Natural killer cell (primary cell): ENCODE data around the gene RPS28. TPM values are rescaled to one million over a fixed set of nuclear protein-coding genes. Genes with fewer than 3 reads are reported as not detected.

Experiments
- ATAC-seq, 3 donors: fragments of 150-1000 bp in 2 of 3; fragments of 200-7000 bp in 1 of 3; cut with Tn5 transposase; 1 replicate in 1 of 3; 2 replicates in 2 of 3; pipeline ENCODE4 v1.10.0; 2021; ENCODE audit warnings: mild to moderate bottlenecking in 2 of 3, moderate library complexity in 2 of 3
- DNase-seq, 2 donors: peaks; one replicate each; pipeline versions ENCODE4 v3.0.0 to v3.0.0-alpha.2; 2013 to 2021; ENCODE audit warnings: mixed read lengths in 1 of 2
- H3K27ac ChIP-seq: one replicate; pipeline ENCODE4 v1.5.1; 2013; ENCODE audit warnings: mild to moderate bottlenecking, low read length
- H3K27me3 ChIP-seq: one replicate; pipeline ENCODE4 v1.6.1; 2013; ENCODE audit warnings: low read length; ENCODE audit not compliant: control insufficient read depth, insufficient read depth
- H3K36me3 ChIP-seq: one replicate; pipeline ENCODE4 v1.6.1; 2013; ENCODE audit warnings: low read length; ENCODE audit not compliant: control insufficient read depth, insufficient read depth
- H3K4me1 ChIP-seq: one replicate; pipeline ENCODE4 v1.6.1; 2013; ENCODE audit warnings: low read length; ENCODE audit not compliant: control insufficient read depth, insufficient read depth
- H3K4me3 ChIP-seq: one replicate; pipeline ENCODE4 v1.5.1; 2013; ENCODE audit warnings: low read length
- H3K9me3 ChIP-seq: one replicate; pipeline ENCODE4 v1.6.1; 2013; ENCODE audit warnings: low read length; ENCODE audit not compliant: control insufficient read depth, insufficient read depth
- H3K27ac Mint-ChIP-seq, 2 donors: one replicate each; pipeline ENCODE4 v1.8.0; 2022; ENCODE audit warnings: mild to moderate bottlenecking in 2 of 2, mixed read lengths in 2 of 2, moderate library complexity in 1 of 2
- H3K27me3 Mint-ChIP-seq, 2 donors: one replicate each; pipeline ENCODE4 v1.8.0; 2022; ENCODE audit warnings: low read depth in 2 of 2, mixed read lengths in 2 of 2
- H3K36me3 Mint-ChIP-seq: one replicate; pipeline ENCODE4 v1.8.0; 2022; ENCODE audit warnings: mixed read lengths
- H3K4me1 Mint-ChIP-seq, 2 donors: one replicate each; pipeline ENCODE4 v1.8.0; 2022; ENCODE audit warnings: mixed read lengths in 2 of 2
- H3K4me3 Mint-ChIP-seq: one replicate; pipeline ENCODE4 v1.8.0; 2022; ENCODE audit warnings: mild to moderate bottlenecking, moderate library complexity, mixed read lengths
- H3K9me3 Mint-ChIP-seq, 2 donors: one replicate each; pipeline ENCODE4 v1.8.0; 2022; ENCODE audit warnings: mixed read lengths in 2 of 2
- WGBS: methylation state at CpG from one replicate; pipeline ENCODE4 v1.1.7; 2013; ENCODE audit warnings: missing lambda C conversion rate; ENCODE audit not compliant: insufficient coverage; 5-methylcytosine and 5-hydroxymethylcytosine counted together
- intact Hi-C: fragments of 100-400 bp; cut with micrococcal nuclease; formaldehyde crosslinking; loops from one replicate; pipeline ENCODE4 v1.14.2; 2022
- total RNA-seq, 4 donors: library from RNA; stranded (reverse); fragments of 120-200 nt in 1 of 4; gene quantifications; one replicate each; pipeline versions ENCODE4 v1.2.3 to v1.2.4, GENCODE V29; 2013 to 2022
- TF ChIP-seq, protein P1 (sequence below): fragments of 200-600 bp; IDR thresholded peaks from one replicate; pipeline ENCODE4 v1.8.0; 2022; ENCODE audit warnings: antibody characterized with exemption

Gene RPS28
- total RNA-seq, 3 donors from 2014 or later (not counting 1 experiment from before 2014, with no cell fraction given): 1,133 to 1,486 (median 1,403) TPM

DNA sequence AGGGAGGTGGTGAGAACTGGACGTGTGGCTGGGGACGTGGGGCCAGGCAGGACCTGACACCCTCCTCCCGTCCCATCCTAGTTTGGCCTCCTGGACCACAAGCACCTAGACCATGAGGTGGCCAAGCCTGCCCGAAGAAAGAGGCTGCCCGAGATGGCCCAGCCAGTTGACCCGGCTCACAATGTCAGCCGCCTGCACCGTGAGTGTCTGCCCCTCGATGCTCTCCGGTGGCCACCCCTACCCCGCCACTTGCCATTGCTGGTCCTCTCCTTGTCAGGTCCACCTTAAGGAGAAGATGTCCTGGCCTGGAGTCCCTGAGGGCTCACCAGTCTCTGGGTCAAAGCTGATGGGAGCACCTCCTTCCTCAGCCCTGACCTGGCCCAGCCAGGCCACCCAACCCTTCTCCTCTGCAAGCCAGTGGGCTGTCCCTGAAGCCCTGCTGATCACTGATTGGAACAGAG, 44.9 kb downstream of the RPS28 start:
- intact Hi-C loops: no loop called here
- H3K4me3 Mint-ChIP-seq: no peak overlapping the region
- Histone ChIP-seq H3K4me3 (no peak overlapping the region), H3K27me3 (peaks cover 6% of the 10 kb centered on the region), H3K27ac (no peak overlapping the region), H3K36me3 (no peaks in the 10 kb centered on the region), H3K4me1 (peaks cover 18% of the 10 kb centered on the region), H3K9me3 (no peaks in the 10 kb centered on the region)
- no peak for ATAC-seq
- peaks cover 8 to 23% of the 10 kb centered on the region in 2 donors for H3K27me3 Mint-ChIP-seq
- 88% methylated on average over 11 of the region's 11 CpGs for WGBS
- TF ChIP-seq, protein P1, sequence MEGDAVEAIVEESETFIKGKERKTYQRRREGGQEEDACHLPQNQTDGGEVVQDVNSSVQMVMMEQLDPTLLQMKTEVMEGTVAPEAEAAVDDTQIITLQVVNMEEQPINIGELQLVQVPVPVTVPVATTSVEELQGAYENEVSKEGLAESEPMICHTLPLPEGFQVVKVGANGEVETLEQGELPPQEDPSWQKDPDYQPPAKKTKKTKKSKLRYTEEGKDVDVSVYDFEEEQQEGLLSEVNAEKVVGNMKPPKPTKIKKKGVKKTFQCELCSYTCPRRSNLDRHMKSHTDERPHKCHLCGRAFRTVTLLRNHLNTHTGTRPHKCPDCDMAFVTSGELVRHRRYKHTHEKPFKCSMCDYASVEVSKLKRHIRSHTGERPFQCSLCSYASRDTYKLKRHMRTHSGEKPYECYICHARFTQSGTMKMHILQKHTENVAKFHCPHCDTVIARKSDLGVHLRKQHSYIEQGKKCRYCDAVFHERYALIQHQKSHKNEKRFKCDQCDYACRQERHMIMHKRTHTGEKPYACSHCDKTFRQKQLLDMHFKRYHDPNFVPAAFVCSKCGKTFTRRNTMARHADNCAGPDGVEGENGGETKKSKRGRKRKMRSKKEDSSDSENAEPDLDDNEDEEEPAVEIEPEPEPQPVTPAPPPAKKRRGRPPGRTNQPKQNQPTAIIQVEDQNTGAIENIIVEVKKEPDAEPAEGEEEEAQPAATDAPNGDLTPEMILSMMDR: no peak
- H3K36me3 Mint-ChIP-seq: no peaks in the 10 kb centered on the region
- H3K4me1 Mint-ChIP-seq: peaks cover 6 to 17% of the 10 kb centered on the region in 2 donors
- H3K9me3 Mint-ChIP-seq: no peaks in the 10 kb centered on the region
- DNase-seq: no peak
- no peak overlapping the region for H3K27ac Mint-ChIP-seq

GRCh38 chr19:8366961-8367326, 45.6 kb downstream of the RPS28 start:
- intact Hi-C loops: no loop called here
- TF ChIP-seq, protein P1: no peak
- ATAC-seq (no peak), DNase-seq (no peak)
- Mint-ChIP-seq H3K4me1 (peaks cover 6 to 17% of the 10 kb centered on the region in 2 donors), H3K9me3 (no peaks in the 10 kb centered on the region), H3K4me3 (no peak overlapping the region), H3K27ac (no peak overlapping the region), H3K27me3 (peaks cover 8 to 20% of the 10 kb centered on the region in 2 donors), H3K36me3 (no peaks in the 10 kb centered on the region)
- peaks cover 6% of the 10 kb centered on the region for H3K27me3 ChIP-seq
- H3K4me1 ChIP-seq: peaks cover 18% of the 10 kb centered on the region
- H3K27ac ChIP-seq: no peak overlapping the region
- H3K36me3 ChIP-seq: no peaks in the 10 kb centered on the region
- WGBS: 87% methylated on average over 12 of the region's 13 CpGs
- H3K4me3 ChIP-seq: no peak overlapping the region
- H3K9me3 ChIP-seq: no peaks in the 10 kb centered on the region

DNA sequence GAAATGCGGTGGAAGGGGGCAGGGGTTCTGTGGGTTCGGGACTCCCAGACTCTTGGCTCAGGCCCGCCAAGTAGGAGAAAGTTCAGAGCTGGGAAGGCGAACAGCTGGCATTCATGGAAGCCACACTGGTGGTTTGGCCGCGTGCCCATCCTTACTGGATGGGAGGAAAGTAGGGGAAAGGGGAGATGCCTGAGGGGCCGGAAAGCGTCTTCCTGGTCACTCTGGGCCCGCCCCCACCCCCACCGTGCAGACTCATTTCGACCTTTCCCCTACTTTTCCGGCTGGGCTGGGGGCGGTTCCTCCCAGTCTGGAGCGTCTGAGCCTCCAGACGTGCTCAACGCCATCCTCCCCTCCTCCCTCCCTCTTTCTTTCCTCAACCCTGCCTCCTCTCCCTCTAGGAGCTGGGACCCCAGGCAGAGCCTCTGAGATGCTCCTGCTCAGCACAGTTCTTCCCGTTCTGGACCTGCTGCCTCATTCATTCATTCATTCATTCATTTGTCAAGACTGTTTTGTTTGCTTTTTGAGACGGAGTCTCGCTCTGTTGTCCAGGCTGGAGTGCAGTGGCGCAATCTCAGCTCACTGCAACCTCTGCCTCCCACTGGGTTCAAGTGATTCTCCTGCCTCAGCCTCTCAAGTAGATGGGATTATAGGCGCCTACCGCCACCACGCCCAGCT, 46.2 kb downstream of the RPS28 start:
- no peak overlapping the region for H3K27ac ChIP-seq
- H3K36me3 ChIP-seq: no peaks in the 10 kb centered on the region
- H3K4me3 Mint-ChIP-seq: no peak overlapping the region
- H3K9me3 Mint-ChIP-seq: no peaks in the 10 kb centered on the region
- H3K4me1 Mint-ChIP-seq: peaks cover 6 to 17% of the 10 kb centered on the region in 2 donors
- DNase-seq: no peak
- no peaks in the 10 kb centered on the region for H3K9me3 ChIP-seq
- intact Hi-C loops: no loop called here
- TF ChIP-seq, protein P1: no peak
- ATAC-seq: no peak
- 26% methylated on average over 23 of the region's 23 CpGs for WGBS
- no peak overlapping the region for H3K4me3 ChIP-seq
- no peak overlapping the region for H3K27ac Mint-ChIP-seq
- H3K27me3 ChIP-seq: peaks cover 6% of the 10 kb centered on the region
- H3K27me3 Mint-ChIP-seq: peaks cover 8 to 20% of the 10 kb centered on the region in 2 donors
- H3K36me3 Mint-ChIP-seq: no peaks in the 10 kb centered on the region
- H3K4me1 ChIP-seq: peaks cover 18% of the 10 kb centered on the region
